Liver (tissue), 9 donors: ENCODE results near the gene DPM1. TPM values are rescaled to one million over a fixed set of nuclear protein-coding genes. Genes with fewer than 3 reads are reported as not detected.

Experiments used
- DNase-seq: peaks from one replicate; pipeline ENCODE4 v3.0.0-alpha.2; 2017; ENCODE audit warnings: low spot score
- H3K27ac ChIP-seq, 2 donors: one replicate each; pipeline ENCODE4 v1.7.0; 2013; ENCODE audit warnings: inconsistent platforms in 2 of 2, low read length in 2 of 2, control low read depth in 1 of 2, low read depth in 1 of 2, mild to moderate bottlenecking in 1 of 2
- H3K27me3 ChIP-seq, 4 donors: one replicate each; pipeline versions ENCODE4 v1.6.1 to v1.7.0; 2013; ENCODE audit warnings: low read length in 3 of 4, inconsistent platforms in 1 of 4, mild to moderate bottlenecking in 1 of 4, moderate library complexity in 1 of 4; ENCODE audit not compliant: control insufficient read depth in 4 of 4, insufficient read depth in 4 of 4
- H3K36me3 ChIP-seq, 4 donors: one replicate each; pipeline versions ENCODE4 v1.6.1 to v1.7.0; 2013; ENCODE audit warnings: low read length in 3 of 4, mild to moderate bottlenecking in 3 of 4, low read depth in 1 of 4, moderate library complexity in 1 of 4; ENCODE audit not compliant: control insufficient read depth in 4 of 4, insufficient read depth in 3 of 4
- H3K4me1 ChIP-seq, 4 donors: one replicate each; pipeline versions ENCODE4 v1.6.1 to v1.7.0; 2013; ENCODE audit warnings: low read length in 3 of 4, mild to moderate bottlenecking in 3 of 4, moderate library complexity in 1 of 4; ENCODE audit not compliant: control insufficient read depth in 4 of 4, insufficient read depth in 4 of 4
- H3K4me3 ChIP-seq, 3 donors: one replicate each; pipeline versions ENCODE4 v1.6.1 to v1.7.0; 2013; ENCODE audit warnings: low read length in 3 of 3, control low read depth in 1 of 3, low read depth in 1 of 3, mild to moderate bottlenecking in 1 of 3
- H3K9ac ChIP-seq, 2 donors: one replicate each; pipeline ENCODE4 v1.7.0; 2013; ENCODE audit warnings: low read length in 2 of 2, mild to moderate bottlenecking in 2 of 2, moderate library complexity in 2 of 2, control low read depth in 1 of 2, low read depth in 1 of 2
- H3K9me3 ChIP-seq, 4 donors: one replicate each; pipeline versions ENCODE4 v1.6.1 to v1.7.0; 2013; ENCODE audit warnings: low read length in 3 of 4; ENCODE audit not compliant: control insufficient read depth in 4 of 4
- ATF3 ChIP-seq: IDR thresholded peaks from 2 replicates; pipeline ENCODE4 v1.6.1; 2016; ENCODE audit warnings: antibody characterized with exemption
- CTCF ChIP-seq: fragments of 150-350 bp; IDR thresholded peaks from 2 replicates; pipeline ENCODE4 v1.5.1; 2017; ENCODE audit warnings: improper control_type of control experiment, low read depth, low read length; ENCODE audit not compliant: missing input control
- EGR1 ChIP-seq, 2 donors: IDR thresholded peaks; 2 replicates each; pipeline ENCODE4 v1.6.1; 2016 to 2018; ENCODE audit warnings: antibody characterized with exemption in 2 of 2, low read depth in 2 of 2
- HNF4A ChIP-seq, 2 donors: conservative IDR thresholded peaks; 2 replicates each; pipeline ENCODE4 v1.6.1; 2016; ENCODE audit warnings: antibody characterized with exemption in 2 of 2, mild to moderate bottlenecking in 2 of 2
- JUND ChIP-seq, 2 donors: IDR thresholded peaks; 2 replicates each; pipeline ENCODE4 v1.6.1; 2016; ENCODE audit warnings: antibody characterized with exemption in 2 of 2
- MAX ChIP-seq: IDR thresholded peaks from 2 replicates; pipeline ENCODE4 v1.6.1; 2016; ENCODE audit warnings: antibody characterized with exemption
- NR2F2 ChIP-seq: IDR thresholded peaks from 2 replicates; pipeline ENCODE4 v1.6.1; 2016; ENCODE audit warnings: antibody characterized with exemption
- RAD21 ChIP-seq, 2 donors: IDR thresholded peaks; 2 replicates each; pipeline ENCODE4 v1.6.1; 2016; ENCODE audit warnings: antibody characterized with exemption in 2 of 2, mild to moderate bottlenecking in 2 of 2
- RXRA ChIP-seq, 2 donors: IDR thresholded peaks; 2 replicates each; pipeline ENCODE4 v1.6.1; 2017 to 2018; ENCODE audit warnings: antibody characterized with exemption in 2 of 2, mild to moderate bottlenecking in 1 of 2
- TAF1 ChIP-seq: conservative IDR thresholded peaks from 2 replicates; pipeline ENCODE4 v1.6.1; 2016; ENCODE audit warnings: antibody characterized with exemption, mild to moderate bottlenecking
- YY1 ChIP-seq: IDR thresholded peaks from 2 replicates; pipeline ENCODE4 v1.6.1; 2016; ENCODE audit warnings: antibody characterized with exemption, mild to moderate bottlenecking
- ZBTB33 ChIP-seq: IDR thresholded peaks from 2 replicates; pipeline ENCODE4 v1.6.1; 2016; ENCODE audit warnings: antibody characterized with exemption
- WGBS: extraction: QIAGEN DNeasy Blood & Tissue Kit; methylation state at CpG from one replicate; pipeline ENCODE4 v1.1.7; 2013; 5-methylcytosine and 5-hydroxymethylcytosine counted together
- polyA plus RNA-seq, 2 donors: library from polyadenylated mRNA; stranded (reverse) in 1 of 2; unstranded in 1 of 2; fragments of 200-250 nt in 1 of 2; fragments of >200 nt in 1 of 2; fragmentation: Nextera tagmentation in 1 of 2; extraction: Ambion mirVana in 1 of 2; gene quantifications; one replicate each; pipeline versions ENCODE4 v1.2.1 to v1.2.3, GENCODE V29; 2013 to 2015
- total RNA-seq, 2 donors: library from RNA; depleted of rRNA; stranded (reverse); fragments of >200 nt; gene quantifications; one replicate each; pipeline ENCODE4 v1.2.3, GENCODE V29; 2014
- donor health status: healthy.
- donor health status: healthy.
- donor health status: healthy.
- donor health status: healthy.
- donor health status: healthy.

DPM1 gene
- total and polyA plus RNA-seq, 4 donors: 27.2 to 42.6 (median 35.2) TPM

DNA sequence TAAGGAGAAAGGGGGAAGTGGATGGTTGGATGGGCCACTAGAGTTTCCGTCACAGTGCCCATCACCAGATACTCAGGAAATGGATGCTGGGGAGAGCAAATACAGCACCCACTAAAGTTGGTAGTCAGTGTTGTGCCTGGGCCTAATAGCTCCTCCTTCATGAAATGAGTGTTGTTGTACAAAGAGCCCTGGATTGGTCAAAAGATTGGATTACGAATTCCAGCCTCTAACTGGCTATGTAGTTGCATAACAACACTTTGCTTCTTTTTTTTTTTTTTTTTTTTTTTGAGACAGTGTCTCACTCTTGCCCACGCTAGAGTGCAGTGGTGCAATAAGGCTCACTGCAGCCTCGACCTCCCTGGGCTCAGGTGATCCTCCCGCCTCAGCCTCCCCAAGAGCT is 37.2 kb upstream of the DPM1 start:
- H3K9me3 ChIP-seq: no peaks in the 10 kb centered on the region
- H3K27me3 ChIP-seq: no peaks in the 10 kb centered on the region
- no peak overlapping the region for H3K27ac ChIP-seq
- H3K36me3 ChIP-seq: no peaks in the 10 kb centered on the region
- H3K4me3 ChIP-seq: no peak overlapping the region
- WGBS: 86% methylated on average over 5 of the region's 5 CpGs
- H3K4me1 ChIP-seq: no peaks in the 10 kb centered on the region
- DNase-seq: no peak
- H3K9ac ChIP-seq: no peak overlapping the region
- no peak for TF ChIP-seq CTCF
- no peak for TF ChIP-seq NR2F2
- TF ChIP-seq TAF1: no peak
- no peak for TF ChIP-seq ATF3
- no peak for TF ChIP-seq YY1
- no peak for TF ChIP-seq RXRA (IDR thresholded peaks at IDR 0.05)
- TF ChIP-seq EGR1 (IDR thresholded peaks at IDR 0.05; ENCODE audit: low read depth in 2 of 2): no peak
- no peak for TF ChIP-seq RAD21 (IDR thresholded peaks at IDR 0.05)

DNA sequence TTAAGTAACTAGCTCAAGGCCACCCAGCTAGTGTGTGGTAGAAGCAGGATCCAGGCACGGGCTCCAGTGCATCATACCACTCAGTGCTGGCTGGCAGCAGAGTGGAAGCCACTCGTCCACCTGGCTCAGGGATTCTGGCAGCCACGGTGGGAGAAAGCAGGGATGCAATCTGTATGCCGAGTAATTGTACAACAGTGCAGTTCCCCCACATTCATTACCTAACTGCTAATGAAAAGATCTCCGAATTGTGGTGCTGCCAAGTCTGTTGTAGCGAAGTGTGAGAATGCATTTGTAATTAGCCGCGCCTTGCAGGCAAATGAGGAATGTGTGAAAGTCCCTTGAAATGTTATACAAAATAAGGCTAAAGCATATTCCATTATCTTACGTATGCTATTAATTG is 35.5 kb upstream of the DPM1 start:
- WGBS: 75% methylated on average over 9 of the region's 9 CpGs
- Histone ChIP-seq H3K9ac (no peak overlapping the region), H3K4me1 (no peaks in the 10 kb centered on the region), H3K9me3 (no peaks in the 10 kb centered on the region), H3K27ac (no peak overlapping the region), H3K4me3 (no peak overlapping the region), H3K36me3 (no peaks in the 10 kb centered on the region), H3K27me3 (no peaks in the 10 kb centered on the region)
- no peak for DNase-seq
- TF ChIP-seq ZBTB33 (no peak), ATF3 (no peak), HNF4A (conservative IDR thresholded peaks at IDR 0.05) (no peak), MAX (no peak), JUND (IDR thresholded peaks at IDR 0.05) (no peak)

DNA sequence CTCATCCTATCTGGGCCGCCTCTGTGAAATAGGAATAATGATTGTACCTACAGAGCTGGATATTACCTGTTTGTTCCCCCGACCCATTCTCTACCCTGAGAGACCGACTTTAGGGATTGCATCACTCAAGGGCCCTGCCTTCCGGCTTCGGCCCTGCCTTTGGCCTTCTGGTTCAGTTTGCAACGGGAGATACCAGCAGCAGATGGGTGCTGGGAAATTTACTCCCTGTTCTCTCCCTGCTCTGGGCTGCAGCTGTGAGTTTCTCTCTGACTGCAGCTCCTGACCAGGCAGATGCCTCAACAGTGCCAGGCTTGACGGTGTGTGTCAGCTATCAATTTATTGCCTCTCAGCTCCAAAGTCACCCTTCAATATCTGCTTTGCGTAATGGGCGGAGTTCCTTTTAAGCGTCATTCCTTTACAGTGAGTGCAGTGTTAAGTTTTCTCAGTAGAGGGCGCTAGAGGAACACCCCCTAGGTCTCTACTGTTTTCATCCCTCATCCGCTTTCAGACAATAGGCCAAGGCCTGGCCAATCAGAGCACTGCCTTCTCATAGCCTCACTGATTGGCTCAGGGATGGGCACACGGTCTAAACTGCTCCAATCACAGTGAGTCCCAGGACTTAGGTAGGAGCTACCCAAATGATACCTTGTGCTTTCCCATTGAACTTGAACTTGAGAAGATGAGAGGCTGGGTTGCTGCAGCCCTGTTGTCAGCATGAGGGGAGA is 34.6 kb upstream of the DPM1 start:
- Histone ChIP-seq H3K9me3 (no peaks in the 10 kb centered on the region), H3K27ac (no peak overlapping the region), H3K27me3 (no peaks in the 10 kb centered on the region), H3K36me3 (no peaks in the 10 kb centered on the region), H3K4me1 (no peaks in the 10 kb centered on the region), H3K9ac (no peak overlapping the region), H3K4me3 (no peak overlapping the region)
- no peak for DNase-seq
- 44% methylated on average over 13 of the region's 13 CpGs for WGBS
- TF ChIP-seq NR2F2: no peak
- TF ChIP-seq RAD21 (IDR thresholded peaks at IDR 0.05): peak; percentile 48 to 70
- peak; percentile 41 for TF ChIP-seq CTCF
